ENCODE results near the gene ANKRD40. TPM values are rescaled to one million over a fixed set of nuclear protein-coding genes. Genes with fewer than 3 reads are reported as not detected.
A peak's percentile ranks its signal among the peaks of the same experiment; 100 is the strongest.

Gene ANKRD40
- total RNA-seq, 1 donor from 2014 or later, result 40.8 TPM

DNA sequence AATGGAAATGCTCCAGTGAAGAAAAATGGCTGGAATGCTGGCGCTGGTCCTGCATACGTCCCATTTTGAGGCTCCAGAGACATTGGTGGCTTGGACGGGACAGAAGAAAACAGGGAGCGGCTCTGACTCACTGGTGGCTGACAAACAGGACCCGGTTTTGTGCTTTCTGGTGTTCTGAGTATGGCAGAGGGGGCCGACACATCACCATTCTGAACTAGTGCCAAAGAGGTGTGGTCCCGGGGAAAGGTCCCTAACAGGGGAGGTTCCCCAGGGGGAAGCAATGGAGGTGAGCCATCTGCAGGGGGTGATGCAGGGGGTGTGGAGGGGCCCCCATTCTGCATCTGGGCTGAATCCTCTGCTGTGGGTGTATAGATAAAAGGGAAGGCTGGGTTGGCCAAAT, 8.3 kb downstream of the ANKRD40 start:
- no peak for DNase-seq
- H3K27me3 Mint-ChIP-seq (ENCODE audit: unreplicated experiment), result no peaks in the 10 kb centered on the region
- no peaks in the 10 kb centered on the region for H3K9me3 Mint-ChIP-seq (ENCODE audit: unreplicated experiment)
- peaks cover 5% of the 10 kb centered on the region for H3K36me3 Mint-ChIP-seq (ENCODE audit: unreplicated experiment)
- H3K4me3 Mint-ChIP-seq (ENCODE audit: unreplicated experiment), result no peak overlapping the region
- peaks cover 8% of the 10 kb centered on the region for H3K4me1 Mint-ChIP-seq (ENCODE audit: low read depth, unreplicated experiment)
- TF ChIP-seq, protein P1, sequence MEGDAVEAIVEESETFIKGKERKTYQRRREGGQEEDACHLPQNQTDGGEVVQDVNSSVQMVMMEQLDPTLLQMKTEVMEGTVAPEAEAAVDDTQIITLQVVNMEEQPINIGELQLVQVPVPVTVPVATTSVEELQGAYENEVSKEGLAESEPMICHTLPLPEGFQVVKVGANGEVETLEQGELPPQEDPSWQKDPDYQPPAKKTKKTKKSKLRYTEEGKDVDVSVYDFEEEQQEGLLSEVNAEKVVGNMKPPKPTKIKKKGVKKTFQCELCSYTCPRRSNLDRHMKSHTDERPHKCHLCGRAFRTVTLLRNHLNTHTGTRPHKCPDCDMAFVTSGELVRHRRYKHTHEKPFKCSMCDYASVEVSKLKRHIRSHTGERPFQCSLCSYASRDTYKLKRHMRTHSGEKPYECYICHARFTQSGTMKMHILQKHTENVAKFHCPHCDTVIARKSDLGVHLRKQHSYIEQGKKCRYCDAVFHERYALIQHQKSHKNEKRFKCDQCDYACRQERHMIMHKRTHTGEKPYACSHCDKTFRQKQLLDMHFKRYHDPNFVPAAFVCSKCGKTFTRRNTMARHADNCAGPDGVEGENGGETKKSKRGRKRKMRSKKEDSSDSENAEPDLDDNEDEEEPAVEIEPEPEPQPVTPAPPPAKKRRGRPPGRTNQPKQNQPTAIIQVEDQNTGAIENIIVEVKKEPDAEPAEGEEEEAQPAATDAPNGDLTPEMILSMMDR (IDR thresholded peaks at IDR 0.05; ENCODE audit: partially characterized antibody, unreplicated experiment), result no peak
- H3K27ac Mint-ChIP-seq (ENCODE audit: unreplicated experiment), result no peak overlapping the region

DNA sequence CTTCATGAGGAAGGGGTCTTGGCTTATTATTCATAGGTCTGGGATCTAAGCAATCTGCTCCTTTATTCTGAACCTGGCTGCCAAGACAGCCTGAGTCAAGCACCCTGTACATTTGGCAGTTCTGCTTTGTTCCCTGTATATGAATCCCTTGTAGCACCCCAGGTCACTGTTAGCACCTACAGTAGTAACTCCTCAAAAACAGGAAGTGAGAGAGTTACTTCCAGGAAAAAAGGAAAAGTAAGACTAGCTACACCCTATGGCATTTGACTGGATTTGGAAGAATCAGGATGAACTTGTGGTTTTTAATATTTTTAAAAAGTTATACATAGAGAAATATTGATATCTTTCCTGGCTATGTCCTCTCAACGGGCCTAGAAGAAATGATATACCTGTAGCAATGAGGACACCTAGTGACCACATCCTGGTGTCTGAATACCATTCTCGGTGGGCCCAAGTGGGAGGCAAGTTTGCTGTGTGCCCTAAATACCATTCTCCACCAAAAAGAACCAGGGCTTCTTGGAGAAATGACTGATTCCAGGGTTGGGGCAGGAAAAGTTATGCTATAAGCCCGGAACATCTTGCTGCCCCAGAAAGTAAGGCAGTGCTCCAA, 9.9 kb downstream of the ANKRD40 start:
- DNase-seq, result no peak

DNA sequence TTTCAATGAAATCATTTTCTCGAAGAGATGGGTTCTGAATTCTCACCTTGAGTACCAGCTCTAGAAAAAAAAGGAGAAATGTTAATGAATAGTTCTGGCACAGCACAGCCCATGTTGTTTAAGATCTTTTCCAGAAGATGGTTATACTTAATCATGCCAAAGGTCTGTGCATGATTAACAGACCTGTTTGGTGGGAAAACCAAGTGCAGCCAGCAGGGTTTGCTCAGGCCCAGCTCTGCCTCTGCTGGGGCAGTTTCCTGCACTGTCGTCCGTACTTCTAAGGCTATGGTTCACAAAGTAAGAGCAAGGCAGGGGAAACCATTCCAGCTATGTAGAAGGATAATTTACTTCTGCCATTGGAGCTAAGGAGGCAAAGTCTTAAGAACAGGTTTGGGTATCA, 10.7 kb downstream of the ANKRD40 start:
- DNase-seq, result no peak

More for the DNA sequence above, 9.9 kb downstream of the ANKRD40 start:
- H3K9me3 Mint-ChIP-seq (ENCODE audit: unreplicated experiment), result no peaks in the 10 kb centered on the region
- no peak overlapping the region for H3K4me3 Mint-ChIP-seq (ENCODE audit: unreplicated experiment)
- TF ChIP-seq, protein P1 (IDR thresholded peaks at IDR 0.05; ENCODE audit: partially characterized antibody, unreplicated experiment), result no peak
- no peaks in the 10 kb centered on the region for H3K27me3 Mint-ChIP-seq (ENCODE audit: unreplicated experiment)
- H3K36me3 Mint-ChIP-seq (ENCODE audit: unreplicated experiment), result peaks cover 5% of the 10 kb centered on the region
- H3K4me1 Mint-ChIP-seq (ENCODE audit: low read depth, unreplicated experiment), result peaks cover 17% of the 10 kb centered on the region
- H3K27ac Mint-ChIP-seq (ENCODE audit: unreplicated experiment), result no peak overlapping the region

DNA sequence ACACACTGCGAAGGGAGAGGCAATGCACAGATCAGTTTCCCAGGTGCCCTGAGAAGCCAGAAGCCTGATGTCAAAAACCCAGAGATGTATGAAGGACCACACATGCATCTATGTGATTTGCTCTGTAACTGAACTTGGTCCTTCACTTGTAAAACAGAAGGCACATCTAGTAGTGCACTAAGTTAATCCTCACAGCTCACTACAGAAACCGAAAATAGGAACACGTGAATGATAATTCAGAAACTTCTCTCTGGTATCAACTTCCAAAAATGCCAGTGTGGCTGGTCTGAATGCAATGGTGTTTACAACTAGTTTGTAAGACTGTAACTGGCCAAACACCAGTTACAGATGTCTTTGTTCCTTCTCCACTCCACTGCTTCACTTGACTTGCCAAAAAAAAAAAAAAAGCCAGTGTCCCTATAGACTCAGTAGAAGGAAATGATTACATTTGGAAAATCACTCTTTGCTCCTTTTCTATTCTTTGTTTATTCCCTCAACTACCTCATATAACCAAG, 11.3 kb downstream of the ANKRD40 start:
- DNase-seq, result no peak
- Mint-ChIP-seq H3K4me1 (ENCODE audit: low read depth, unreplicated experiment) (peaks cover 30% of the 10 kb centered on the region), H3K4me3 (ENCODE audit: unreplicated experiment) (no peak overlapping the region), H3K36me3 (ENCODE audit: unreplicated experiment) (peaks cover 5% of the 10 kb centered on the region), H3K9me3 (ENCODE audit: unreplicated experiment) (no peaks in the 10 kb centered on the region), H3K27ac (ENCODE audit: unreplicated experiment) (no peak overlapping the region), H3K27me3 (ENCODE audit: unreplicated experiment) (no peaks in the 10 kb centered on the region)
- TF ChIP-seq, protein P1 (IDR thresholded peaks at IDR 0.05; ENCODE audit: partially characterized antibody, unreplicated experiment), result no peak

More for the DNA sequence above, 10.7 kb downstream of the ANKRD40 start:
- Mint-ChIP-seq H3K9me3 (ENCODE audit: unreplicated experiment) (no peaks in the 10 kb centered on the region), H3K27me3 (ENCODE audit: unreplicated experiment) (no peaks in the 10 kb centered on the region), H3K4me3 (ENCODE audit: unreplicated experiment) (no peak overlapping the region), H3K36me3 (ENCODE audit: unreplicated experiment) (peaks cover 5% of the 10 kb centered on the region), H3K4me1 (ENCODE audit: low read depth, unreplicated experiment) (peaks cover 24% of the 10 kb centered on the region), H3K27ac (ENCODE audit: unreplicated experiment) (peak overlapping the region; percentile 21)
- TF ChIP-seq, protein P1 (IDR thresholded peaks at IDR 0.05; ENCODE audit: partially characterized antibody, unreplicated experiment), result no peak

DNA sequence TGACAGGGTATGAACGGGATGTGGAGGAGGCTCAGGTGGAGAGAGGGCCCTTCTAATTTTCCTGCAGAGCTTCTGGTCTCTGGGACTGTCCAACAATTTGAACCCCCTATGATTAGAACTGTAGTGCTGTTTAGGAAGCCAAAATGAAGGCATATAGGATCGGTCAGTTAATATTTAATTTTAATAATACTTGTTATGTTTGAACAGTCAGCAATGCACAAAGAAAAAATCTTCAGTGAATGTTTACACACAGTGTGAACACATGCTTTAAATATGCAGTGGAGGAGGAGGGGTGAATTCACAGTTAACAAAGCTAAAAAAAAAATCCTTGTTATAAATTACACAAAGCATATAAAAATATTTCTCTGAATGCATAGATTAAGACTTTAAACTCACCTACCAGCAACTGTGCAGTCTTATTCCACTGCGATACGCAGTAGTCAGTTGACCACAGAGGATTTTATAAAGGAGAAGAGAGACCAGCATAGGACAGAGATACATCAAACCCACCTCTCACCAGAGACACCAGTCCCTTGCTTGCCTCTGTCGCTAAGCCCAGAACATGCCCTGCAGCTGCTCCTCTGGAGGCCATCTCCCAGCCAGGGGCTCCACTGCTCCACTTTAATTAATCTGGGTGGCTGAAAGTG, 14.6 kb downstream of the ANKRD40 start:
- no peak overlapping the region for H3K4me3 Mint-ChIP-seq (ENCODE audit: unreplicated experiment)
- H3K27ac Mint-ChIP-seq (ENCODE audit: unreplicated experiment), result no peak overlapping the region
- TF ChIP-seq, protein P1 (IDR thresholded peaks at IDR 0.05; ENCODE audit: partially characterized antibody, unreplicated experiment), result no peak
- DNase-seq, result no peak
- peaks cover 5% of the 10 kb centered on the region for H3K36me3 Mint-ChIP-seq (ENCODE audit: unreplicated experiment)
- H3K9me3 Mint-ChIP-seq (ENCODE audit: unreplicated experiment), result peaks cover 4% of the 10 kb centered on the region
- H3K4me1 Mint-ChIP-seq (ENCODE audit: low read depth, unreplicated experiment), result peaks cover 48% of the 10 kb centered on the region
- H3K27me3 Mint-ChIP-seq (ENCODE audit: unreplicated experiment), result peaks cover 2% of the 10 kb centered on the region

Measured in glutamatergic neuron (in vitro differentiated cells).